Sigmoid colon (tissue), 3 donors: ENCODE results near the gene TEX48.

Experiments used
- POLR2A ChIP-seq, 2 donors: fragments of 450-650 bp; IDR thresholded peaks; one replicate each; pipeline ENCODE4 v1.6.1; 2016; ENCODE audit warnings: antibody characterized with exemption in 2 of 2, mild to moderate bottlenecking in 2 of 2, moderate library complexity in 2 of 2
- TF ChIP-seq, protein P1 (sequence below), 4 experiments: fragments of 450-650 bp in 3 of 4; fragments of 200-600 bp in 1 of 4; IDR thresholded peaks; one replicate each; pipeline ENCODE4 v1.5.1; 2016 to 2019; ENCODE audit warnings: antibody characterized with exemption in 4 of 4, mild to moderate bottlenecking in 3 of 4, moderate library complexity in 2 of 4

DNA sequence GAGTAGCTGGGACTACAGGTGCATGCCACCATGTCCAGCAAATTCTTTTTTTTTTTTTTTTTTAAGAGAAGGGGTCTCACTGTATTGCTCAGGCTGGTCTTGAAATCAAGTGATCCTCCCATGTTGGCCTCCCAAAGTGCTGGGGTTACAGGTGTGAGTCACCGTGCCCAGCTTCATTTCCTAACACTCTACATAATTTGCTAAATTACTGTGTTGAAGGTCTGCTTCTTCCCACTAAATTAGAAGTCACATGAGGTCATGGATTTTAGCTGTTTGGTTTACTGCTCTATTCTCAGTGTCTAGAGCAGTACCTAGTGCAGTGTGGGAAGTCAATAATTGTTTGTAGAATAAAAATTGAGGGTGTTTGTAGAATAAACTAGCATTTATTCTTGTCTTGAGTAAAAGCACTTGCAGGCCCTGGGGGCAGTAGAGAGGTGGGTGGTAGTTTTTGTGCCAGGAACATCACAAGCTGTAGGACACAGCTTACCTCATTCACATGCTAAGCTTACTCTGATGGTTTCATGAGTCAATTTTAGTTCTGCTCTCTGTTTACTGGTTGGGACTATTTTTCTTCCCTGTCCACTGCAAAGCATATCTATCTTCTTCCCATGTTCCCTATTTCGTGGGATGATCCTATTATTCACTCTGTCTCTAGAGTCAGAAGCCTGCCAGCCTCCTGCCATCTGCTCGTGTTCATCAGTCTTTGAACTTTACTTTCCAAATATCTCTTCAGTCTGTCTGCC lies 7.0 kb downstream of the TEX48 start:
- TF ChIP-seq, protein P1, sequence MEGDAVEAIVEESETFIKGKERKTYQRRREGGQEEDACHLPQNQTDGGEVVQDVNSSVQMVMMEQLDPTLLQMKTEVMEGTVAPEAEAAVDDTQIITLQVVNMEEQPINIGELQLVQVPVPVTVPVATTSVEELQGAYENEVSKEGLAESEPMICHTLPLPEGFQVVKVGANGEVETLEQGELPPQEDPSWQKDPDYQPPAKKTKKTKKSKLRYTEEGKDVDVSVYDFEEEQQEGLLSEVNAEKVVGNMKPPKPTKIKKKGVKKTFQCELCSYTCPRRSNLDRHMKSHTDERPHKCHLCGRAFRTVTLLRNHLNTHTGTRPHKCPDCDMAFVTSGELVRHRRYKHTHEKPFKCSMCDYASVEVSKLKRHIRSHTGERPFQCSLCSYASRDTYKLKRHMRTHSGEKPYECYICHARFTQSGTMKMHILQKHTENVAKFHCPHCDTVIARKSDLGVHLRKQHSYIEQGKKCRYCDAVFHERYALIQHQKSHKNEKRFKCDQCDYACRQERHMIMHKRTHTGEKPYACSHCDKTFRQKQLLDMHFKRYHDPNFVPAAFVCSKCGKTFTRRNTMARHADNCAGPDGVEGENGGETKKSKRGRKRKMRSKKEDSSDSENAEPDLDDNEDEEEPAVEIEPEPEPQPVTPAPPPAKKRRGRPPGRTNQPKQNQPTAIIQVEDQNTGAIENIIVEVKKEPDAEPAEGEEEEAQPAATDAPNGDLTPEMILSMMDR (IDR thresholded peaks at IDR 0.05): no peak
- TF ChIP-seq POLR2A (IDR thresholded peaks at IDR 0.05): no peak
